GM18520 (cell line): ENCODE results near the gene VGLL4.
"Not testable (repeated sequence)": the region's sequence is repeated elsewhere in the genome, so short reads cannot be mapped to it uniquely, and the experiment has no call there.

ENCODE experiments used
- ATAC-seq: cut with Tn5 transposase; IDR thresholded peaks from one replicate; pipeline ENCODE4 v1.9.1; 2021; ENCODE audit not compliant: unreplicated experiment

Gene VGLL4

GRCh38 chr3:11536132-11536935, 107.4 kb downstream of the VGLL4 start:
- no peak for ATAC-seq

DNA sequence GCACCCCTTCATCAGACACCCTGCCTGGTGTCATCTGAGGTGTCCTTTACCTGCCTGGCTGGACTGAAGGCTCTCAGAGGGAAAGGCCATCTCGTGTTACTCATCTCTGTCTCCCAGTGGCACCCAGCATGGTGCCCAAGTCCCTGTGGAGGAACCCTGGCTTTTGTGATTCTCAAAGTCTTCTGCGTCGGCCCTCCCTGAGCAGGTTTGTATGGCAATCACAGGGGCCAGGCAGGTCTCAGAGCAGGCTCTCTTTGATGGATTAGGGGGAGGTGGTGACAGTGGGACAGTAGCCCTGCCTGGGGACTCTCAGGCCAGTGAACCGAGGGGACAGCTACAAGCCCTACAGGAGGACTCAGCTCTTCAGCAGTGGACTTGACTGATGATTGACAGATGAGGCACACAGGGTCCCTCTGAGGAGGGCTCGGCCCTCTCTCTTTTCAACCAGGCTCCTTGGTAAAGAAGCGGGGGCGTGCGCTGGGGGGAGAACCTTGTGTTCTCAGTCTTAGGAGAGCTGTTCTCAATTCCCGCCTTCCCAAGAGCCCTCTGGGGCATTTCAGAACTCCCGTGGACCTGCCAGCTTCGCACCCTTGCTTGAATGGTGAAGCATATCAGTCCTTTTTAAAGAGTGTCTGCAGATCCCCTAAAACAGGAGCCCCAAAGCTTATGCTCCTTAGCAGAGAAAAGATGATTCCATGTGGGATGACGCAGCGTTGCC, 108.3 kb downstream of the VGLL4 start:
- no peak for ATAC-seq

DNA sequence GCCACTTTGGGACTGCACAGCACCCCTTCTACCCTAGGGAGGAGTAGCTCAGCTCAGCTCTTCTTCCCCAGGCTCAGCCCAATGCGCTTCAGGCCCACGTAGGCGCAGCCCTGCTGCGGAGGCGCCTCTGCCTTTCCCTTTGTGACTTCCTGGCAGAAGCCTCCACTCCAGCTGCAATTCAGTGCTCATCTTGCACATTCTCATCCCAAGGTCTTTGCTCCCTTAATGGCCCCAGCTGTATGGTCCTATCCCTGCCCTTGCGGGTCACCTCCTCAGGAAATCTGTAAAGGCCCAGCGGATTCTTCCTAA, 109.0 kb downstream of the VGLL4 start:
- no peak for ATAC-seq

GRCh38 chr3:11534011-11534792, 109.5 kb downstream of the VGLL4 start:
- ATAC-seq = no peak

DNA sequence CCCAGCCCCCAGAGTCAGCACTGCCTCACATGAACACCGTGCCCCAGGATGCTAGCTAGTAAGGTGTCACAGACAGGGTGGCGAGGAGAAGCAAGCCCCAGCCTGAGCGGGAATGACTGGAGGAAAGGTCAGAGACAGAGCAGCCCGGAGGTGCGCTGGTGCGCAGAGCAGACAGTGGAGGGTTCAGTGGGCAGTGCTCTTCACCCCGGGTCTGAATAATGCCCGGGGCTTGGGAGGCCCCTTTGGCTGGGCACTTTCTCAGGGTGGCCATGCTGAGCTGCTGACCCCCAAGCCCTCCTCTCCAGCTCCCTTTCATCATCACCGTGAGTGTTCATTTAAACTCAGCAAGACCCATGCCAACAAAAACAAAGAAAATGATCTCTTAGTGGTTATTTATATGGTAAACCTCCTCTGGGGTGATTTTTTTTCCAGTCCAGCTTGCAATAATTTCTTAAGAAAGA, 110.8 kb downstream of the VGLL4 start:
- no peak for ATAC-seq

- ATAC-seq = no peak
These were observed 113.5 kb downstream of the VGLL4 start for GRCh38 chr3:11530153-11530721.

GRCh38 chr3:11529281-11529680, 114.4 kb downstream of the VGLL4 start:
- ATAC-seq = no peak

DNA sequence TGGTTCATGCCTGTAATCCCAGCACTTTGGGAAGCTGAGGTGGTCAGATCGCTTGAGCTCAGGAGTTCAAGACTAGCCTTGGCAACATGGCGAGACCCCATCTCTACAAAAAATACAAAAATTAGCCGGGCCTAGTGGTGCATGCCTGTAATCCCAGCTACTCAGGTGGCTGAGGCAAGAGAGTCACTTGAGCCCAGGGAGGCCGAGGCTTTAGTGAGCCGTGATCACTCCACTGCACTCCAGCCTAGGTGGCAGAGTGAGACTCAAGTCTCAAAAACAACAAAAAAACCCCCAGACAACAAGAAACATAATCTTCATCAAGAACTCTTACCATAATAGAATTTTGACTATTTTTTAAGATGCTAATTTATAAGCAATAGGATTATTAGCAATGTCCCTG, 117.6 kb downstream of the VGLL4 start:
- ATAC-seq = not testable (repeated sequence)

- no peak for ATAC-seq
These were observed 120.1 kb downstream of the VGLL4 start for GRCh38 chr3:11523572-11524101.

DNA sequence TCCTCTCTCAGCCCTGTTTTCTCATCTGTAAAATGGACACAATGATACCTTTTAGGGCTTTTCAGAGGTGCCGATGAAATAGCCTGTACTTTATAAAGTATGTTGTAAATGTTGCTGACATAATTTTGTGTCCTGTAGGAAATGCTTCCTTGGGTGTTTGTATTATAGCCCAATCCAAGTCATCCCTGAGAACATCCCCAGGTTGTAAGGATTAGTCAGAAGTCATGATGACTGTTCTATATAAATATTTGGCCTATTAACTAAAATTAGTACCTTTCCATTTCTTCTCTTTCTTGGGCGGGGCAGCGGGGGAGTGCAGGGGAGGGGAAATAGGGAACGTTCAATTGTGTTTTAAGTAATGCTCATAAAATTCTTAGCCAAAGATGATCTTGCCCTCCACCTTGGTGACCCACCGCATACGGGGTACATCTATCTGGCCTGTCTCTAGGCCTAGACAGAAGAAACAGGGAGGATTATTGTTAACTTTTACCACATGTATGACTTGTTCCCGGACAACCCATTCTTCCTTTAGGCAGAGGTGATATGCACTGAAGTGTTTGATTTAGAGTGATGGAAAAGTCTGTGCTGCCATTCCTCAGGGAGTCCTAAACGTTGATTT, 120.7 kb downstream of the VGLL4 start:
- no peak for ATAC-seq

- ATAC-seq = no peak
These were observed 121.4 kb downstream of the VGLL4 start for GRCh38 chr3:11522398-11522715.

DNA sequence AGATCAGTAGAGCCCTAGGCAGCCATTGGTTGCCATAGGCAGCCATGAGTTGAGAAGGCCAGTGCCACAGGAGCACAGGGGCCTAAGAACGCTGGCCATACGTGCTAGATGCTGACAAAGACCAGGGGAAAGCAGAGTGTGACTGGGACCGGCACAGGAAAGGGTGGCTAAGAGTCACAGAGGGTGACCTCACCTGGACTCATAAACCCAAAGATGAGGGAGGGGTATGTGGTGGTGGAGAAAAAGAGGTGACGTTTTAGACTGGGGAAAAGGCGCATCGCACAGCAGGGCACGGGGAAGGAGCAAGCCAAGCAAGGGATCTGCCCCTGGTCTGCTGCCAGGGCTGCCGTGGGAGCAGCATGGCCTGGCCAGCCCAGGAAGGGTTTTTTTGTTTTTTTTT, 122.5 kb downstream of the VGLL4 start:
- no peak for ATAC-seq

GRCh38 chr3:11517601-11518000, 126.1 kb downstream of the VGLL4 start:
- no peak for ATAC-seq

- ATAC-seq = no peak
These were observed 129.4 kb downstream of the VGLL4 start for GRCh38 chr3:11514191-11514821.

GRCh38 chr3:11513817-11514135, 129.9 kb downstream of the VGLL4 start:
- ATAC-seq = no peak

- not testable (repeated sequence) for ATAC-seq
These were observed 130.4 kb downstream of the VGLL4 start for GRCh38 chr3:11513125-11513816.

GRCh38 chr3:11511606-11512005, 132.1 kb downstream of the VGLL4 start:
- ATAC-seq = not testable (repeated sequence)

GRCh38 chr3:11510356-11510755, 133.4 kb downstream of the VGLL4 start:
- no peak for ATAC-seq

- no peak for ATAC-seq
These were observed 133.7 kb downstream of the VGLL4 start for GRCh38 chr3:11510001-11510340.
